ENCODE measurements around the gene STK32B. TPM values are rescaled to one million over a fixed set of nuclear protein-coding genes. Genes with fewer than 3 reads are reported as not detected.

The STK32B gene
- total RNA-seq, 6 donors from 2014 or later = 0.22 to 3.4 (median 1.0) TPM

GRCh38 chr4:5146248-5146647 is 95.0 kb downstream of the STK32B start:
- 73 to 78% methylated on average over 6 of the region's 6 CpGs for WGBS, 2 donors
- Histone ChIP-seq H3K36me3 (no peaks in the 10 kb centered on the region), H3K9me3 (no peaks in the 10 kb centered on the region), H3K4me3 (no peak overlapping the region), H3K4me1 (no peaks in the 10 kb centered on the region), H3K27ac (no peak overlapping the region), H3K27me3 (no peaks in the 10 kb centered on the region)
- ATAC-seq (ENCODE audit: low FRiP score in 2 of 2) (no peak), DNase-seq (no peak)
- TF ChIP-seq POLR2A (IDR thresholded peaks at IDR 0.05) (no peak), CTCF (IDR thresholded peaks at IDR 0.05) (no peak), EP300 (IDR thresholded peaks at IDR 0.05) (no peak), POLR2AphosphoS5 (IDR thresholded peaks at IDR 0.05) (no peak)

- Histone ChIP-seq H3K36me3 (no peaks in the 10 kb centered on the region), H3K27me3 (no peaks in the 10 kb centered on the region), H3K9me3 (no peaks in the 10 kb centered on the region), H3K4me3 (no peak overlapping the region), H3K27ac (no peak overlapping the region), H3K4me1 (no peaks in the 10 kb centered on the region)
- no peak for ATAC-seq (ENCODE audit: low FRiP score in 2 of 2)
- TF ChIP-seq CTCF (IDR thresholded peaks at IDR 0.05) = no peak
- TF ChIP-seq EP300 (IDR thresholded peaks at IDR 0.05) = no peak
- no peak for TF ChIP-seq POLR2AphosphoS5 (IDR thresholded peaks at IDR 0.05)
- no peak for TF ChIP-seq POLR2A (IDR thresholded peaks at IDR 0.05)
- no peak for DNase-seq
- 80 to 83% methylated on average over 6 of the region's 6 CpGs for WGBS, 2 donors
Measured at GRCh38 chr4:5152521-5152920, 101.2 kb downstream of the STK32B start.

- Histone ChIP-seq H3K4me3 (no peak overlapping the region), H3K27ac (no peak overlapping the region), H3K4me1 (no peaks in the 10 kb centered on the region), H3K36me3 (no peaks in the 10 kb centered on the region), H3K27me3 (no peaks in the 10 kb centered on the region), H3K9me3 (no peaks in the 10 kb centered on the region)
- 65 to 75% methylated on average over 3 of the region's 3 CpGs for WGBS, 2 donors
- DNase-seq (no peak), ATAC-seq (ENCODE audit: low FRiP score in 2 of 2) (peak in 1 of 2 donors; percentile 58)
- TF ChIP-seq POLR2AphosphoS5 (IDR thresholded peaks at IDR 0.05) (no peak), CTCF (IDR thresholded peaks at IDR 0.05) (no peak), POLR2A (IDR thresholded peaks at IDR 0.05) (no peak), EP300 (IDR thresholded peaks at IDR 0.05) (no peak)
Measured at GRCh38 chr4:5156682-5157081, 105.4 kb downstream of the STK32B start.

GRCh38 chr4:5157791-5158770 is 106.8 kb downstream of the STK32B start:
- ATAC-seq (ENCODE audit: low FRiP score in 2 of 2) (peak in 1 of 2 donors; percentile 28), DNase-seq (peak in 1 of 2 donors; percentile 32)
- H3K27me3 ChIP-seq = no peaks in the 10 kb centered on the region
- no peaks in the 10 kb centered on the region for H3K36me3 ChIP-seq
- H3K4me1 ChIP-seq = no peaks in the 10 kb centered on the region
- 62 to 64% methylated on average over 17 of the region's 17 CpGs for WGBS, 2 donors
- no peak overlapping the region for H3K4me3 ChIP-seq
- no peak overlapping the region for H3K27ac ChIP-seq
- H3K9me3 ChIP-seq = no peaks in the 10 kb centered on the region
- no peak for TF ChIP-seq POLR2AphosphoS5 (IDR thresholded peaks at IDR 0.05)
- TF ChIP-seq EP300 (IDR thresholded peaks at IDR 0.05) = no peak
- no peak for TF ChIP-seq CTCF (IDR thresholded peaks at IDR 0.05)
- no peak for TF ChIP-seq POLR2A (IDR thresholded peaks at IDR 0.05)

All from upper lobe of left lung (tissue), 6 donors.